ENCODE measurements around the gene APOBR. TPM values are rescaled to one million over a fixed set of nuclear protein-coding genes. Genes with fewer than 3 reads are reported as not detected.

The APOBR gene
- total RNA-seq, 1 donor from 2014 or later, result not detected

DNA sequence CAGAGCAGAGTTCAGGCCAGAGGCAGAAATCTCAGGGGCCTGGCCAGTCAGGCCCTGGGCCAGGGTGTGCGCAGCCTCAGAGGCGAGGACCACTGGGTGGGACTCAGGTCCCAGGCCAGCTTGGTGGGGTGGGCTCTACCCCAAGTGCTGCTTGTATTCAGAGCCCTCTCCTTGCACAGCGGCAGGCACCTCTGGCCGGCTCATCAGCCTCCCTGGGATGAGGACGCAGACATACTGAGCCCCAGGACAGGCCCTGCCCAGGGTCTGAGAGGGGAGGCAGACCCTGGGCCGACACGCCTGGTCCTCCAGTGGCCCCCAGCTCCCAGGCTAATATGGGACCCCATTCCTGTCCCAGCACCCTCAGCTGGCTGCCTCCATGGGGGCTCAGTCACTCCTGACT is 19.8 kb downstream of the APOBR start:
- Mint-ChIP-seq H3K27me3 (ENCODE audit: unreplicated experiment) (peaks cover 2% of the 10 kb centered on the region), H3K4me3 (ENCODE audit: unreplicated experiment) (no peak overlapping the region), H3K4me1 (ENCODE audit: unreplicated experiment) (no peaks in the 10 kb centered on the region), H3K9me3 (ENCODE audit: unreplicated experiment) (no peaks in the 10 kb centered on the region), H3K36me3 (ENCODE audit: unreplicated experiment) (no peaks in the 10 kb centered on the region), H3K27ac (ENCODE audit: unreplicated experiment) (no peak overlapping the region)
- TF ChIP-seq, protein P1, sequence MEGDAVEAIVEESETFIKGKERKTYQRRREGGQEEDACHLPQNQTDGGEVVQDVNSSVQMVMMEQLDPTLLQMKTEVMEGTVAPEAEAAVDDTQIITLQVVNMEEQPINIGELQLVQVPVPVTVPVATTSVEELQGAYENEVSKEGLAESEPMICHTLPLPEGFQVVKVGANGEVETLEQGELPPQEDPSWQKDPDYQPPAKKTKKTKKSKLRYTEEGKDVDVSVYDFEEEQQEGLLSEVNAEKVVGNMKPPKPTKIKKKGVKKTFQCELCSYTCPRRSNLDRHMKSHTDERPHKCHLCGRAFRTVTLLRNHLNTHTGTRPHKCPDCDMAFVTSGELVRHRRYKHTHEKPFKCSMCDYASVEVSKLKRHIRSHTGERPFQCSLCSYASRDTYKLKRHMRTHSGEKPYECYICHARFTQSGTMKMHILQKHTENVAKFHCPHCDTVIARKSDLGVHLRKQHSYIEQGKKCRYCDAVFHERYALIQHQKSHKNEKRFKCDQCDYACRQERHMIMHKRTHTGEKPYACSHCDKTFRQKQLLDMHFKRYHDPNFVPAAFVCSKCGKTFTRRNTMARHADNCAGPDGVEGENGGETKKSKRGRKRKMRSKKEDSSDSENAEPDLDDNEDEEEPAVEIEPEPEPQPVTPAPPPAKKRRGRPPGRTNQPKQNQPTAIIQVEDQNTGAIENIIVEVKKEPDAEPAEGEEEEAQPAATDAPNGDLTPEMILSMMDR (IDR thresholded peaks at IDR 0.05), result no peak
- no peak for DNase-seq (ENCODE audit: extremely low spot score, unreplicated experiment)

DNA sequence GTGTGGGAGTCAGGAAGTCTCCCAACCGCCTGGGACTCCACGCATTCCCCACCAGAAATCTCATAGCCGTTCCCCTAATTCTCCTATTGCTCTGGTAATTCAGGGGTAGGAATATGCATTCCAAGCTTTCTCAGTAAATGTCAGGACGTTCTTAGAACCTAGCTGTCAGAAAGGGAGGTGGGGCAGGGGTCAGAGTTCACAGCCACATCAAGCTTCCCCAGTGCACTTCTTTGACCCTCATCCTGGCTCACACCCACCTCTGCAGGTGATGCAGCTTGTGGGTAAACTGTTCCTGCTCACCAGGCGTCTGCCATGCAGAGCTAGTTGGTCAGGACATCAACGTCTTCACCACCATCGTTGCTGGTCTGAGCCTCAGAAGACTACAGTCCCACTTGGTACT is 26.2 kb downstream of the APOBR start:
- TF ChIP-seq, protein P1 (IDR thresholded peaks at IDR 0.05), result no peak
- H3K4me1 Mint-ChIP-seq (ENCODE audit: unreplicated experiment), result no peaks in the 10 kb centered on the region
- H3K27ac Mint-ChIP-seq (ENCODE audit: unreplicated experiment), result no peak overlapping the region
- H3K36me3 Mint-ChIP-seq (ENCODE audit: unreplicated experiment), result no peaks in the 10 kb centered on the region
- no peak overlapping the region for H3K4me3 Mint-ChIP-seq (ENCODE audit: unreplicated experiment)
- no peaks in the 10 kb centered on the region for H3K9me3 Mint-ChIP-seq (ENCODE audit: unreplicated experiment)
- peaks cover 6% of the 10 kb centered on the region for H3K27me3 Mint-ChIP-seq (ENCODE audit: unreplicated experiment)
- no peak for DNase-seq (ENCODE audit: extremely low spot score, unreplicated experiment)

DNA sequence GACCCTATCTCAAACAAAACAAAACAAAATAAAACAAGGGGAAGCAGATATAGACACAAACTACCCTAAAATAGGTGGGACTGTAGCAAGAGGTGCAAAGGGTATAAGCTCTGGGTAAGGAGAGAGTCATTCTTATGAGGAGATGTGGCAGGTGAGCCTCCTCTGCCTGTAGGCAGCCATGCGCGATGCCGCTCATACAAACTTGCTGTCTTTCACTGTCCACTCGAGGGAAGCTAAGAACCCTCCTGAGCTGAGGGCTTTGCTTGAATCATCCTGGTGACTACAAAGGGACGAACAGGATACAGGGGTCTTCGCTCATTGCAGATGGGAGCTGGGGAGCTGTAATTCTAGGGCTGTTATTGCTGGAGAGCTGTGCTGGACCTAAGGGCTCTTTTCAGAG is 27.0 kb downstream of the APOBR start:
- Mint-ChIP-seq H3K27ac (ENCODE audit: unreplicated experiment) (no peak overlapping the region), H3K9me3 (ENCODE audit: unreplicated experiment) (no peaks in the 10 kb centered on the region), H3K4me3 (ENCODE audit: unreplicated experiment) (no peak overlapping the region), H3K4me1 (ENCODE audit: unreplicated experiment) (no peaks in the 10 kb centered on the region), H3K27me3 (ENCODE audit: unreplicated experiment) (peaks cover 6% of the 10 kb centered on the region), H3K36me3 (ENCODE audit: unreplicated experiment) (no peaks in the 10 kb centered on the region)
- no peak for DNase-seq (ENCODE audit: extremely low spot score, unreplicated experiment)
- TF ChIP-seq, protein P1 (IDR thresholded peaks at IDR 0.05), result no peak

DNA sequence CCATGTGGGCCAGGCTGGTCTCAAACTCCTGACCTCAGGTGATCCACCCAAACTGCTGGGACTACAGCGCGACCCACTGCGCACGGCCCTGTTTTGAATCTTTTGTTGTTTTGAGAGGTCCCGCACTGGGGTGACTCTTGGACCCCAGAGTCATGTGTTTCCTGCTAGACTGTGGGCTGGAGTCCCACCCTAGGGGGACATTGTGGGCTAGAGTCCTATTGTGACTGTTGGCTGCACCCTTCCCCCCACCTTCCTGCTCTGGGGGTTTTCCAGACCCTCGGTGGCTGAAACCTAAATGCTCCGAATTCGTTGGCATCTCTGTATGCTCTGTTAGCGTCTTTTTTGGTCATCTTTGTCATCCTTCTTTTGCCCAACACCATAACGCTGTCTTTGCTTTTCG is 28.3 kb downstream of the APOBR start:
- Mint-ChIP-seq H3K4me1 (ENCODE audit: unreplicated experiment) (no peaks in the 10 kb centered on the region), H3K27me3 (ENCODE audit: unreplicated experiment) (peaks cover 8% of the 10 kb centered on the region), H3K36me3 (ENCODE audit: unreplicated experiment) (no peaks in the 10 kb centered on the region), H3K4me3 (ENCODE audit: unreplicated experiment) (no peak overlapping the region), H3K9me3 (ENCODE audit: unreplicated experiment) (no peaks in the 10 kb centered on the region), H3K27ac (ENCODE audit: unreplicated experiment) (no peak overlapping the region)
- DNase-seq (ENCODE audit: extremely low spot score, unreplicated experiment), result no peak
- TF ChIP-seq, protein P1 (IDR thresholded peaks at IDR 0.05), result no peak

DNA sequence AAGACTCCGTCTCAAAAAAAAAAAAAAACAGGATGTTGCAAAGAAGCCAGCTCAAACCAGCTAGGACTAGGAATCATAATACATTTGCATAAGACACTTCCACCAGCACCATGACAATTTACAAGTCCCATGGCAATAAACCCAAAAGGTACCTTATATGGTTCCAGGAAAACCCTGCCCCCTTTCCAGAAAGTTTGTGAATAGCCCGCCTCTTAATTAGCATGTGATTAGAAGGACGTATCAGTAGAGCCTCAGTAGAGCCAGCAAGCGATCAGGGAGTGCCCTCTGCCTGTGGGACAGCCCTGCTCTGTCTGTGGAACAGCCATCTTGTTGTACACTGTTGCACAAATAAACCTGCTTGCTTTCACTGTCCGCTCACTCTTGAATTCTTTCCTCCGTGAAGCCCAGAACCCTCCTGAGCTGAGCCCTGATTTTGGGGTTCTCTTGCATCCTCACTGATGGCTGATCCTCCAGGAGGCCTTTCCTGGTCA is 30.3 kb downstream of the APOBR start:
- Mint-ChIP-seq H3K27me3 (ENCODE audit: unreplicated experiment) (peaks cover 8% of the 10 kb centered on the region), H3K27ac (ENCODE audit: unreplicated experiment) (no peak overlapping the region), H3K9me3 (ENCODE audit: unreplicated experiment) (no peaks in the 10 kb centered on the region), H3K4me1 (ENCODE audit: unreplicated experiment) (no peaks in the 10 kb centered on the region), H3K4me3 (ENCODE audit: unreplicated experiment) (no peak overlapping the region), H3K36me3 (ENCODE audit: unreplicated experiment) (no peaks in the 10 kb centered on the region)
- TF ChIP-seq, protein P1 (IDR thresholded peaks at IDR 0.05), result no peak
- no peak for DNase-seq (ENCODE audit: extremely low spot score, unreplicated experiment)

Data from osteocyte (in vitro differentiated cells).